H1 (cell line): Measurements from ENCODE around the gene OLFML2B.

Experiments
- CREB1 ChIP-seq: IDR thresholded peaks from 2 replicates; pipeline ENCODE4 v1.6.1; 2012; ENCODE audit warnings: inconsistent platforms
- USF2 ChIP-seq: IDR thresholded peaks from 2 replicates; pipeline ENCODE4 v1.6.1; 2011; ENCODE audit warnings: low read length, improper control_type of control experiment

GRCh38 chr1:161952607-161953172 lies 71.0 kb downstream of the OLFML2B start:
- no peak for TF ChIP-seq CREB1
- no peak for TF ChIP-seq USF2
